ENCODE measurements around the gene OPA1.

Gene OPA1

DNA sequence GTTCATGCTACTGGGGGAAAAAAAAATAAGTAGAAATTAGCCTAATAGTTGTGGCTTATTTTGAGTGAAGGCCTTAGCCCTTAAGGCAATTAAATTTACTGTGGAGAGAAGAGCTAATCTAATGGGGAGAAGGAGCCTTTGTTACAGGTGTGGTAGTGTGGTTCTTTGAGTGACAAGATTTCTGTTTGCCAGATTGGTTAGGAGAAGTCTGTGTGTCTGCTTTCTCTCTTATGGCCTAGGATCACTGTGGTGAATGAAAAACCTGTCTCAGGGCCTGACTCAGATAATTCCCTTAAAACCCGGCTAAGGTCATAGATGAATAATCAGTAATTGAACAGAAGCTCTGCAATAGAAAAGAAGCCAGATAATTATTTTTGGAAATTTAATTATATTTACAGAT is 27.0 kb downstream of the OPA1 start:
- TF ChIP-seq, protein P1, sequence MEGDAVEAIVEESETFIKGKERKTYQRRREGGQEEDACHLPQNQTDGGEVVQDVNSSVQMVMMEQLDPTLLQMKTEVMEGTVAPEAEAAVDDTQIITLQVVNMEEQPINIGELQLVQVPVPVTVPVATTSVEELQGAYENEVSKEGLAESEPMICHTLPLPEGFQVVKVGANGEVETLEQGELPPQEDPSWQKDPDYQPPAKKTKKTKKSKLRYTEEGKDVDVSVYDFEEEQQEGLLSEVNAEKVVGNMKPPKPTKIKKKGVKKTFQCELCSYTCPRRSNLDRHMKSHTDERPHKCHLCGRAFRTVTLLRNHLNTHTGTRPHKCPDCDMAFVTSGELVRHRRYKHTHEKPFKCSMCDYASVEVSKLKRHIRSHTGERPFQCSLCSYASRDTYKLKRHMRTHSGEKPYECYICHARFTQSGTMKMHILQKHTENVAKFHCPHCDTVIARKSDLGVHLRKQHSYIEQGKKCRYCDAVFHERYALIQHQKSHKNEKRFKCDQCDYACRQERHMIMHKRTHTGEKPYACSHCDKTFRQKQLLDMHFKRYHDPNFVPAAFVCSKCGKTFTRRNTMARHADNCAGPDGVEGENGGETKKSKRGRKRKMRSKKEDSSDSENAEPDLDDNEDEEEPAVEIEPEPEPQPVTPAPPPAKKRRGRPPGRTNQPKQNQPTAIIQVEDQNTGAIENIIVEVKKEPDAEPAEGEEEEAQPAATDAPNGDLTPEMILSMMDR (IDR thresholded peaks at IDR 0.05; ENCODE audit: low read depth, low read length) = no peak
- Histone ChIP-seq H3K27ac (no peak overlapping the region), H3K27me3 (ENCODE audit: insufficient read depth, low read depth, severe bottlenecking) (no peaks in the 10 kb centered on the region), H3K4me3 (ENCODE audit: low read depth, low read length) (no peak overlapping the region), H3K9me3 (ENCODE audit: severe bottlenecking) (no peaks in the 10 kb centered on the region), H3K36me3 (0 out of 2 replicates have a peak, but pooled peaks cover 3% of the 10 kb centered on the region)
- DNase-seq = no peak

DNA sequence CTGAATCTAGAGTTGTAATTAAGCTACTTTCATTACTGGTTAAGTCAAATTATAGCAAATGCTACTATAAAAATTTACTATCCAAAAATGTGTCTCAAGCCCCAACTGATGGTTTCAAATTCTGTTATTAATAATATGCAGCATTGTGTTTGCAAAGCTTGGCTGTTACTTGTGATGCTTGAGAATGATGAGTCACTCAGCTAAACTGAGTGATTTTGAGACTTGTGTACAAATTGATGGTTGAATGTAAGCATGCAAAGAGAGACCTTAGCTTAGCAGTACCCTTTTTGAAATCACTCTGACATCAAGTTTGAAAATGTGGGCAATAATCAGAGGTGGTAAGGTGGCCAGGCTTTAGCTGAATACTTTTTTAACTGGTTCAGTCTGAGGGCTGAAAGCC is 27.6 kb downstream of the OPA1 start:
- Histone ChIP-seq H3K27ac (no peak overlapping the region), H3K27me3 (ENCODE audit: insufficient read depth, low read depth, severe bottlenecking) (no peaks in the 10 kb centered on the region), H3K4me3 (ENCODE audit: low read depth, low read length) (no peak overlapping the region), H3K36me3 (0 out of 2 replicates have a peak, but pooled peaks cover 3% of the 10 kb centered on the region), H3K9me3 (ENCODE audit: severe bottlenecking) (no peaks in the 10 kb centered on the region)
- no peak for DNase-seq
- TF ChIP-seq, protein P1 (IDR thresholded peaks at IDR 0.05; ENCODE audit: low read depth, low read length) = no peak

DNA sequence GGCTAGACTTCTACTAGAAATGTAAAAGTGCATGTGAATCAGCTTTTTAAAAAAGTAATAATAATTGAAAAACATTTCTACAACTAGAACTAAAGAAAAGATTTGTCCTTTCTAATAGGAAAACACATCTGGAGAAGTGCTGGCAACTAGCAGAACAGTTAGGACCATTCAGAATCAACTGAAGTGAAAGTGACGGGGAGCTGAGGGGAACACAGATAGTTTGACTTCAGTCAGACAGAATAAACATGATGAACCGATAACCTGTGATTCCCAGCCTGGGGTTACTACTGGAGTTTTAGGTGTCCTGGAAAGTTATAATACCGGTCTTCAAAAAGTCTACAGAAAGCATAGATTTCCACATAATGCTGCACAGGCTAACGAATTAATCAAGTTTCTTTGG is 28.1 kb downstream of the OPA1 start:
- no peak for DNase-seq
- Histone ChIP-seq H3K9me3 (ENCODE audit: severe bottlenecking) (no peaks in the 10 kb centered on the region), H3K36me3 (0 out of 2 replicates have a peak, but pooled peaks cover 3% of the 10 kb centered on the region), H3K27me3 (ENCODE audit: insufficient read depth, low read depth, severe bottlenecking) (no peaks in the 10 kb centered on the region), H3K4me3 (ENCODE audit: low read depth, low read length) (no peak overlapping the region), H3K27ac (no peak overlapping the region)
- TF ChIP-seq, protein P1 (IDR thresholded peaks at IDR 0.05; ENCODE audit: low read depth, low read length) = no peak

DNA sequence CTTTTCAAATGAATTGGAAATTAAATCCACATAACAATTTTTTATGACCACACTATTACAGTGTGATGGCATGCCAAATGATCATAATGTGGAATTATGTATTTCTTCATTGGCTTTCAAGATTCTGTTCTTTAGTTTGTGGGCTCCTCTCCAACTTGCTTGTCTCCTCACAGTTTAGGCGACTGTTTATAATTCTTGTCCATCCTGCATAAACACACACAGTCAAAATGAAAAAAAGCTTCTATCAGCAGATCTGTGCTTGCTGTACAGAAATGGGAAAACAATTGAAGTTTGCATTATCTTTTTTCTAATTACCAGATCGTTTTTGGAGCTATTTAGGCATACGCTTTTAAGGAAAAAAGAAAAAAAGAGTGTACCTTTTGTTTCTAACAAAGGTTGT is 37.0 kb downstream of the OPA1 start:
- H3K4me3 ChIP-seq (ENCODE audit: low read depth, low read length) = no peak overlapping the region
- no peaks in the 10 kb centered on the region for H3K27me3 ChIP-seq (ENCODE audit: insufficient read depth, low read depth, severe bottlenecking)
- TF ChIP-seq, protein P1 (IDR thresholded peaks at IDR 0.05; ENCODE audit: low read depth, low read length) = no peak
- H3K36me3 ChIP-seq = no peaks in the 10 kb centered on the region
- no peak for DNase-seq
- H3K27ac ChIP-seq = no peak overlapping the region
- H3K9me3 ChIP-seq (ENCODE audit: severe bottlenecking) = no peaks in the 10 kb centered on the region

DNA sequence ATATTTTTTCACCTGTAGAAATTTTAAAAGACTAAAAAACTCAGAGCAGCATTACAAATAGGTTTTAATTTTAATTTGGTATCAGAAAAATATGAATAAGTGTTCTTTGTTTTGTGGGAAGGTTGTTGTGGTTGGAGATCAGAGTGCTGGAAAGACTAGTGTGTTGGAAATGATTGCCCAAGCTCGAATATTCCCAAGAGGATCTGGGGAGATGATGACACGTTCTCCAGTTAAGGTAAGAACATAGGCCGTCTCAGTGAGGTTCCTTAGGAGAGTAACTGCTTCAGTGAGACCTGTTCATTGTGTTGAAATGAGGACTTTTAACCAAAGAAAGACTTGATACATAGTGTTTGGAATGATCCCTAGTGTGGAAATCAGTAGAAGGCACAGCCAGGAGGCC is 44.8 kb downstream of the OPA1 start:
- Histone ChIP-seq H3K36me3 (no peaks in the 10 kb centered on the region), H3K4me3 (ENCODE audit: low read depth, low read length) (no peak overlapping the region), H3K27ac (no peak overlapping the region), H3K9me3 (ENCODE audit: severe bottlenecking) (no peaks in the 10 kb centered on the region), H3K27me3 (ENCODE audit: insufficient read depth, low read depth, severe bottlenecking) (no peaks in the 10 kb centered on the region)
- TF ChIP-seq, protein P1 (IDR thresholded peaks at IDR 0.05; ENCODE audit: low read depth, low read length) = no peak
- no peak for DNase-seq

DNA sequence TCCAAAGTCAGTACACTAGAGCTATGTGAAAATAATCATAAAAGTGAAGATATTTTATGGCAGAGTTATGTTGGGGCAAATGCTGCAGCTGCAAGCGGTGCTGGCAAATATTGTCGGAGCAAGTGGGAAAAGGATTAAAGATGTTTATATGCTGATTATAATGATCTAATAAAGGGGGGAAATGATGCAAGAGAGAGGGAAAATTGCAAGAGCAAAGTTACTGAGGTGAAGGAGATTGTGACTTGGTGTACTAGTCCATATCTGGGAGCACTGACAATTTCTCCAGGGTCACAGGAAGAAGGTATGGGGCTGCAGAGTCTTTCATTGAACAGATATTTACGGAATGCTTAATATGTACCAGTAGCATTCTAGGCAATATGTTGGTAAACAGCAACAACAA is 45.8 kb downstream of the OPA1 start:
- no peaks in the 10 kb centered on the region; the same call in 1 of the 2 replicates for H3K36me3 ChIP-seq
- no peak overlapping the region for H3K4me3 ChIP-seq (ENCODE audit: low read depth, low read length)
- no peaks in the 10 kb centered on the region for H3K27me3 ChIP-seq (ENCODE audit: insufficient read depth, low read depth, severe bottlenecking)
- TF ChIP-seq, protein P1 (IDR thresholded peaks at IDR 0.05; ENCODE audit: low read depth, low read length) = no peak
- H3K27ac ChIP-seq = no peak overlapping the region
- no peaks in the 10 kb centered on the region for H3K9me3 ChIP-seq (ENCODE audit: severe bottlenecking)
- no peak for DNase-seq

Data from WERI-Rb-1 (cell line).